GM21717 (cell line): ENCODE measurements around the gene REPS1.
"Not testable (repeated sequence)": the region's sequence is repeated elsewhere in the genome, so short reads cannot be mapped to it uniquely, and the experiment has no call there.

Experiments
- ATAC-seq: cut with Tn5 transposase; IDR thresholded peaks from one replicate; pipeline ENCODE4 v1.9.1; 2021; ENCODE audit warnings: mild to moderate bottlenecking, moderate library complexity; ENCODE audit not compliant: unreplicated experiment

Gene REPS1

GRCh38 chr6:138971601-138972000 is 16.5 kb downstream of the REPS1 start:
- ATAC-seq, result no peak

- ATAC-seq, result no peak
Measured at GRCh38 chr6:138970856-138971425, 17.1 kb downstream of the REPS1 start.

DNA sequence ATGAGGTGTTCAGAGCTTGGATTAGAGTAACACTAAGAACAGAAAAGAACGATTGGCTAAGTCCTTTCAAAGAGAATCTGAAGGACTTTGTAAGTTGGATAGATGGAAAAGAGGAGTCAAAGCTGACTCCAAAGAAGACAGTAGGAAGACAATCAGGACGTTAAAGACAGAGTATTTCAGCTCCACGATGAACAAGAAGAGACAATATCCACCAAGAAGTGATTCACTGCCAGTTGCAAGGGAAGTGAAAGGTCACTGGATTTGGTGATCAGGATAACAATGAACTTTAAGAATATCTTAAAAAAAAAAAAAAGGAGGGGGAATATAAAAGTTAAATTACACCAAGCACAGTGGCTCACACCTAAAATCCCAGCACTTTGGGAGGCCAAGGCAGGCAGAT is 17.9 kb downstream of the REPS1 start:
- no peak for ATAC-seq

- no peak for ATAC-seq
Measured at GRCh38 chr6:138966870-138967269, 21.2 kb downstream of the REPS1 start.

GRCh38 chr6:138965971-138966370 is 22.1 kb downstream of the REPS1 start:
- no peak for ATAC-seq

DNA sequence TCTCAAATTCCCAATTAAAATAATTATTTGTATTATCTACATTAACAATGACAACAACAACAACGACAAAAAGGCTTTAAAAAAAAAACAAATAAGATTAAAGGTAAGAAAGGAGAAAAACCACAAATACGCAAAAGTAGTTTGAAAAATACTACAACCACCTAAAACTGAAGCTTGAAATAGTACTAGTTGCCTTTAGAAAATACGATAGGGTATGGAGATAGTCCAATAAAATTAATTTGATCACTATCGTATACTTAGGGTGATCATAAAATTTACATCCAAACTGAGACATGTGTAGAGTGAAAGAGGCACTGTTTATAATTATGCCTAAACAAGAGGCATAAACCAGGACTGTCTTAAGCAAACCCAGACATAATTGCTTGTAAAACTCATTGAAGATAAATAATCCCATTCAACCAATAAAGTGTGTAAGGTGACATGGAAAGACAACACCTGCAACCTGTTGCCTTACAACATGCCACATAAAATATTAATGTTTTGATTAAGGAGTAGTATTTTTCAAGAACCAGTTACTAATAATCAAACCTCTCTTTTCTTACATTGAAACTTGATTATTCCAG is 22.7 kb downstream of the REPS1 start:
- no peak for ATAC-seq

DNA sequence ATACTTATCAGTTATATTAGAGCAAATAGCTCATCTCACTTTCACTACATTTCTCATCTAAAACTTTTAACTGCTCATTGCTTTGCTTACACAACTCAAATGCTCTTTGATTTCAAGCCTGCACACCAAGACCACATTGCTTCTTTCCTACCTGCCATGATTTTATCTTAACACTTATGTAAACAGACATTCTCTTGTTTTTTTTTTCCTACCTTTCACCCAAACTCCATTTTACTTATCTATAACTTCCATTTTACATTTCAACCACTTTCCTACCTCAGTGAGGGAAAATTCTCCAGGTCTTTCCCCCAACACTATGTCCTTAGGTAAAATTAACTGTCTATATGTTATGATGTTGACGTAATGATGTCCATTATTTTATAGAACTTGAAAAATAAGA is 24.0 kb downstream of the REPS1 start:
- ATAC-seq, result no peak

DNA sequence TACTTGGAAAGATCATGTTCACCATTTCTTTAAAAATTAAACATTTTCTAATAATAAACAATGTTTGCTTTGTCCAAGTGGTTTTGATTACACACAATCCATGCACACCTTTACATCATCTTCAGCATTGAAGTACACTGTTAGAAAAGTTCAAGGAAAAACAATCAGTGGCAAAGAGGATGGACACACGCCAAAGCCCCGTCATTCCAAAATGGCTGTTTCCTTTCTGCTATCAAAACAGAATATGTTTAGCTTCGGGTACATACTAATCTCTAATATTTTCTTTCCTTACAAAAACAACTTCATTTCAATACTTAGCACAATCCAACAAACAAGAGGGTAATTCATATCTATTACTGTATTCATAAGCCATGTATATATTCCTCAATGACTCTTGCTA is 24.5 kb downstream of the REPS1 start:
- no peak for ATAC-seq

- ATAC-seq, result no peak
Measured at GRCh38 chr6:138963119-138963518, 24.9 kb downstream of the REPS1 start.

- ATAC-seq, result no peak
Measured at GRCh38 chr6:138959521-138959920, 28.5 kb downstream of the REPS1 start.

GRCh38 chr6:138958595-138958994 is 29.5 kb downstream of the REPS1 start:
- ATAC-seq, result no peak

DNA sequence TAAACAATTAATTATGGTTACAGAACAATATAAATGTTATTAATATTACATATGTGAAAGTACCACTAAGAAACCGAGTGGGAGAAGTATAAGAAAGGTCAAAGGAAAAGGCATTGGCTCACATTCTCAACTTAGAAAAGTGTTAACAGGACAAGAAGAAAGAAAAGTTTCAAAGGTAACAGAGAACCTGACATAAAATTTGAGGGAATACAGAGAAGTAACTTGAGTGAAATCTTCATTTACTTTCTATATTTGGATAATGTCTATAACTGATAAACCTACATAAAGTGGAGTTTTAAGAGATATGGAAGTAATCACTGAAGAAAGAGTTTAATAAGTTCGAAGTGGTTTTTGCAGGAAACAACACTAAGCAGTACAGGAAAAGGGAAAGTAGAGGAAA is 30.1 kb downstream of the REPS1 start:
- ATAC-seq, result no peak

DNA sequence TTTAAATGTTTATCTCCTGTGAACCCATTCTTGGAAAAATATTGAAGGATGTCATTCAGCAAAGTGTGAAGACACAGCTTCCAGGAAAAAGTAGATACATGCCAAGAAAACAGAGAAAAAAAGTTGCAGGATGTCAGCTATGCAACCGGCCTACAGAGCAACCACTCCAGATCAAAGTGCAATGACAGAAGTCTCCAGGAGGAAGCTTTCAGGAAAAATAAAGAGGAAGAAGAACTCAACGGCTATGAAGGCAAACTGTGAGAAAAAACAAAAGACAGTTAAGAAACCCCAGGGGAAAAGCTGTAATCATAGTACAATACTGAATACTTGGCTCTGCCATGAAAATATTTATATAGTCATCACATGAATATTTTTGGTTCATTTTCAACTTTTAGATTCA is 30.6 kb downstream of the REPS1 start:
- no peak for ATAC-seq

DNA sequence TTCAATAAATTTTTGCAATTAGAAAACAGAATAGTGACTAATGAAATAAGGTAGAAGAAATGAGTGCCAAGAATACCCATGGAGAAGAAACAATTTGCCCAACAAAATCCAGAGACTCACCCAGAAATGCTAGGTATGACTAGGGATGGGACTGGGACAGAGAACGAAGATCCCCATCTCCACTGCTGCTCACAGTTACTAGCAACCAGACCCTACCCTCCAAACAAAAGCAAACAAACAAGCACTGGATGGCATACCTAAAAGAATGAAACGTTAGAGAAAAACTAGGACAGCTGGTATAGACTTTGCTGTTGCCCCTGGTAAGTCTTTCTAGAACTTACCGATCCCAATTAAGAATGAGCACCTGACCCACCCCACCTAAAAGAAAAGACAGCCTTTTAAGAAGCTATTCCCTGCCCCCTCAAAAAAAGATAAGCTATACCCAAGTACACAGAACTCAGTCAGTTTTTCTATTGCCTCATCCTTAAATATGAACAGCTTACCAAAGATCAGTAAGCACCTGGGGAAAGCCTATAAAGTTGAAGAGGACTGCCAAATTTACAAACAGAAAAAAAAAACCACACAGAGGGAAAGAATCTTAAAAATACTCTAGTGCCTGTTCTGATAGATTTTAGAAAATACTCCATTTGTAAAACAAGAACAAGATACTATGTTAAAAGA is 31.7 kb downstream of the REPS1 start:
- no peak for ATAC-seq

DNA sequence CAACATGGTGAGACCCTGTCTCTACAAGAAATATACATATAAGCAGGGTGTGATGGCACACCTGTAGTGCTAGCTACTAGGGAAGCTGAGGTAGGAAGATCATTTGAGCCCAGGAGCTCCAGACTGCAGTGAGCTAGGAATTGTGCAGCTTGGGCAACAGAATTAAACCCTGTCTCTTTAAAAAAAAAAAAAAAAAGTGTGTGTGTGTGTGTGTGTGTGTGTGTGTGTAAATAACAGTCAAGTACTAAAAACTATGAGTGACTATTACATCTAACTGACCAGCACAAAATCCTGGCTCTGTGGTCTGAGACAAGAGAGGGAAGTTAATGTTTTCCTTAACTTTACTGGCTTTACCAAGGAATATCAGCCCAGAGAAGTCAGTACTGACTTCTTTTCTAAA is 32.8 kb downstream of the REPS1 start:
- ATAC-seq, result no peak

DNA sequence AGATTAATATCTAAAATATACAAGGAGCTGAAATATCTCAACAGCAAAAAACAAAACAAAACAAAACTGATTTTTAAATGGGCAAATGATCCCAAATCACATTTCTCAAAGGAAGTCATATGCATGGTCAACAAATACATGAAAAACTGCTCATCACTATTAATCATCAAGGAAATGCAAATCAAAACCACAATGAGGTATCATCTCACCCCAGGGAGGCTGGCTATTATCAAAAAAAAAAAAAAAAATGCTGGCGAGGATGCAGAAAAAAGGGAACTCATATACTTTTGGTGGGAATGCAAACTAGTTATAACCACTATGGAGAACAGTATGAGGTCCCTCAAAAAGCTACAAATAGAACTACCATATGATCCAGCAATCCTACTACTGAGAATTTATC is 34.6 kb downstream of the REPS1 start:
- no peak for ATAC-seq

GRCh38 chr6:138948546-138949179 is 39.4 kb downstream of the REPS1 start:
- ATAC-seq, result no peak

GRCh38 chr6:138948004-138948403 is 40.0 kb downstream of the REPS1 start:
- no peak for ATAC-seq

DNA sequence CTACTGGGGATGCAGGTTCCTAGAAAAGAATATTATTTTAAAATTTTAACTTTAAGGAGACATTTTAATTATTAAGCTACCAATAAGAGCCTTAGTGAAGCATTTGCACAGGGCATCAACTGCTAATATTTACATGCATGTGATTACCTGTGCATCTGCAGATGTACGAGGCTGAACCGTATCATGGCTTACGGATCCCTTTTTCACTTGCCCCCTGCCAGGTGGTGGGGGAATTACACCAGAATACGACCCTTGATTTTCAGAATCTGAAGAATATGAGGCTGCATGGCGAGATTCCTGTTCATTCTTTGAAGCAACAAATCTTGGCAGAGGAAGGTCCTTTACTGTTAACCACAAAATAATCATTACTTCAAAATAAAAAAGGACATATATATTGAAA is 42.7 kb downstream of the REPS1 start:
- no peak for ATAC-seq

GRCh38 chr6:138944412-138944811 is 43.6 kb downstream of the REPS1 start:
- no peak for ATAC-seq

DNA sequence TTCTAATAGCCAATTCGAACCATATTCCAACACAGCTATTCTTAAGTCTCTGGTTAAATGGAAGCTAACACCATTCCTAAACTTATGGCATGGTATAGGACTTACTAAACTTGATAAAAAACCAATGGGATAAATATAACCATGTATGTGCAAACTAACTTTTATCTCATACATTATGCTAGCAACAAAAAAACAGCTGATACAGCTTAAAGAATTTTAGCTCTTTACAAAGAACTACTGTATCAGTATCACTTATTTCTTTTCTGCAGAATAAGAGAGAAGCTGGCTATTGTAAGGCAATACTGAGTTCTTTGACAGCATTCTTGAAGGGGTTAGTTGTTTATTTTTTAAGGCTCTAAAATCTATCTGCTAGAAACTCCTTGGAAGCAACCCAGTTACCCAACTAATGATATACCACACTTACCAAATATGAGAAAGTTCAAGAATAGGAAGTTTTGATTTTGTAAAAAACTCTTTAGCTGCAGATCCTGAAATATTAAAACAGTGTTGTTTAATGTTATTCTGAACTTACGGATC is 44.9 kb downstream of the REPS1 start:
- no peak for ATAC-seq

- not testable (repeated sequence) for ATAC-seq
Measured at GRCh38 chr6:138936873-138937272, 51.2 kb downstream of the REPS1 start.
